Measurements from ENCODE around the gene NACA. TPM values are rescaled to one million over a fixed set of nuclear protein-coding genes. Genes with fewer than 3 reads are reported as not detected.

Gene NACA
- total RNA-seq, 1 experiment from 2014 or later = 896 TPM

GRCh38 chr12:56725723-56726102 lies 614 bp upstream of the NACA start:
- CTCF ChIA-PET = interaction anchor here (0.8 to 0.9 kb wide), 3 partner anchors 30 to 276 kb away, joined by 3 to 4 read pairs (median 3); no protein-coding TSS in a partner anchor
- peak overlapping the region; percentile 92 to 99 for H3K4me3 ChIP-seq (replicated peaks in 1 of 2; ENCODE audit: low read depth in 1 of 2, low read length in 2 of 2)
- peak overlapping the region; percentile 99 for H3K9ac ChIP-seq (ENCODE audit: low read length)
- intact Hi-C loops (cut with micrococcal nuclease) = loop anchor here (2.0 kb wide), 1 partner anchor 37 kb away; the partner anchor contains the start of gene PTGES3
- no peaks in the 10 kb centered on the region for H3K27me3 ChIP-seq (ENCODE audit: insufficient read depth, low read length)
- TSS peak; percentile 96 for BruUV-seq (replicated peaks)
- peaks cover 11 to 41% of the 10 kb centered on the region in 2 experiments; a peak in 3 of 4 replicates for H3K36me3 ChIP-seq (ENCODE audit: control insufficient read depth in 1 of 2, insufficient read depth in 2 of 2, low read length in 2 of 2)
- H2AFZ ChIP-seq (ENCODE audit: low read depth, low read length, poor library complexity, severe bottlenecking) = peak overlapping the region; percentile 36
- DNase-seq (ENCODE audit: low read depth, low spot score) (no peak), ATAC-seq (no peak)
- peaks cover 44% of the 10 kb centered on the region for H3K79me2 ChIP-seq (ENCODE audit: insufficient read depth, low read length)
- POLR2A ChIA-PET = interaction anchor here (0.6 to 1.9 kb wide), 31 partner anchors 7 to 504 kb away, joined by 3 to 31 read pairs (median 4); partner anchors contain the start of genes PTGES3, RNF41 and STAT6
- no peaks in the 10 kb centered on the region for H3K9me2 ChIP-seq (ENCODE audit: insufficient read depth)
- peaks cover 22% of the 10 kb centered on the region; the same call in 1 of the 2 replicates for H4K20me1 ChIP-seq (ENCODE audit: insufficient read depth)
- H3K4me2 ChIP-seq (ENCODE audit: low read length) = peak overlapping the region; percentile 85
- peak overlapping the region; percentile 91 for H3K27ac ChIP-seq (ENCODE audit: low read depth, low read length)
- H3K9me3 ChIP-seq (ENCODE audit: control insufficient read depth in 1 of 2, insufficient read depth in 1 of 2, low read depth in 1 of 2, low read length in 2 of 2) = no peaks in the 10 kb centered on the region
- TF ChIP-seq, protein P1, sequence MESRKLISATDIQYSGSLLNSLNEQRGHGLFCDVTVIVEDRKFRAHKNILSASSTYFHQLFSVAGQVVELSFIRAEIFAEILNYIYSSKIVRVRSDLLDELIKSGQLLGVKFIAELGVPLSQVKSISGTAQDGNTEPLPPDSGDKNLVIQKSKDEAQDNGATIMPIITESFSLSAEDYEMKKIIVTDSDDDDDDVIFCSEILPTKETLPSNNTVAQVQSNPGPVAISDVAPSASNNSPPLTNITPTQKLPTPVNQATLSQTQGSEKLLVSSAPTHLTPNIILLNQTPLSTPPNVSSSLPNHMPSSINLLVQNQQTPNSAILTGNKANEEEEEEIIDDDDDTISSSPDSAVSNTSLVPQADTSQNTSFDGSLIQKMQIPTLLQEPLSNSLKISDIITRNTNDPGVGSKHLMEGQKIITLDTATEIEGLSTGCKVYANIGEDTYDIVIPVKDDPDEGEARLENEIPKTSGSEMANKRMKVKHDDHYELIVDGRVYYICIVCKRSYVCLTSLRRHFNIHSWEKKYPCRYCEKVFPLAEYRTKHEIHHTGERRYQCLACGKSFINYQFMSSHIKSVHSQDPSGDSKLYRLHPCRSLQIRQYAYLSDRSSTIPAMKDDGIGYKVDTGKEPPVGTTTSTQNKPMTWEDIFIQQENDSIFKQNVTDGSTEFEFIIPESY (IDR thresholded peaks at IDR 0.05; ENCODE audit: extremely low read depth, insufficient replicate concordance, low read length) = no peak
- TF ChIP-seq SP1 (IDR thresholded peaks at IDR 0.05; ENCODE audit: low read depth) = no peak
- no peak for TF ChIP-seq JUND (IDR thresholded peaks at IDR 0.05)
- RAD21 ChIA-PET (ENCODE audit: low non-redundant PET in 1 of 2, low total read pairs in 2 of 2, uncharacterized antibody in 2 of 2, unreplicated experiment in 2 of 2) = no interaction called here
- H3K4me1 ChIP-seq (ENCODE audit: control insufficient read depth in 1 of 2, insufficient read depth in 2 of 2, low read length in 2 of 2) = peaks cover 21 to 42% of the 10 kb centered on the region in 2 experiments; a peak in 3 of 4 replicates

- POLR2A ChIA-PET = interaction anchor here (1.0 to 1.8 kb wide), 4 partner anchors 9 to 86 kb away, joined by 3 to 31 read pairs (median 6); partner anchors contain the start of gene PTGES3
- Histone ChIP-seq H3K9me3 (ENCODE audit: control insufficient read depth in 1 of 2, insufficient read depth in 1 of 2, low read depth in 1 of 2, low read length in 2 of 2) (no peaks in the 10 kb centered on the region), H3K27ac (ENCODE audit: low read depth, low read length) (peak overlapping the region; percentile 91), H3K4me3 (replicated peaks in 1 of 2; ENCODE audit: low read depth in 1 of 2, low read length in 2 of 2) (peak overlapping the region; percentile 92 to 99), H3K4me2 (ENCODE audit: low read length) (peak overlapping the region; percentile 85), H3K79me2 (ENCODE audit: insufficient read depth, low read length) (peaks cover 55% of the 10 kb centered on the region), H2AFZ (ENCODE audit: low read depth, low read length, poor library complexity, severe bottlenecking) (no peak overlapping the region), H3K36me3 (ENCODE audit: control insufficient read depth in 1 of 2, insufficient read depth in 2 of 2, low read length in 2 of 2) (peaks cover 15 to 51% of the 10 kb centered on the region in 2 experiments), H3K9ac (ENCODE audit: low read length) (peak overlapping the region; percentile 99), H3K27me3 (ENCODE audit: insufficient read depth, low read length) (no peaks in the 10 kb centered on the region), H4K20me1 (ENCODE audit: insufficient read depth) (peaks cover 32% of the 10 kb centered on the region; the same call in 1 of the 2 replicates), H3K9me2 (ENCODE audit: insufficient read depth) (no peaks in the 10 kb centered on the region), H3K4me1 (ENCODE audit: control insufficient read depth in 1 of 2, insufficient read depth in 2 of 2, low read length in 2 of 2) (peaks cover 21 to 42% of the 10 kb centered on the region in 2 experiments; a peak in 3 of 4 replicates)
- RAD21 ChIA-PET (ENCODE audit: low non-redundant PET in 1 of 2, low total read pairs in 2 of 2, uncharacterized antibody in 2 of 2, unreplicated experiment in 2 of 2) = no interaction called here
- DNase-seq (ENCODE audit: low read depth, low spot score) (no peak), ATAC-seq (peak; percentile 4; the same call in 1 of the 2 replicates)
- TSS peak; percentile 71 for BruUV-seq (replicated peaks)
- TF ChIP-seq, protein P2, sequence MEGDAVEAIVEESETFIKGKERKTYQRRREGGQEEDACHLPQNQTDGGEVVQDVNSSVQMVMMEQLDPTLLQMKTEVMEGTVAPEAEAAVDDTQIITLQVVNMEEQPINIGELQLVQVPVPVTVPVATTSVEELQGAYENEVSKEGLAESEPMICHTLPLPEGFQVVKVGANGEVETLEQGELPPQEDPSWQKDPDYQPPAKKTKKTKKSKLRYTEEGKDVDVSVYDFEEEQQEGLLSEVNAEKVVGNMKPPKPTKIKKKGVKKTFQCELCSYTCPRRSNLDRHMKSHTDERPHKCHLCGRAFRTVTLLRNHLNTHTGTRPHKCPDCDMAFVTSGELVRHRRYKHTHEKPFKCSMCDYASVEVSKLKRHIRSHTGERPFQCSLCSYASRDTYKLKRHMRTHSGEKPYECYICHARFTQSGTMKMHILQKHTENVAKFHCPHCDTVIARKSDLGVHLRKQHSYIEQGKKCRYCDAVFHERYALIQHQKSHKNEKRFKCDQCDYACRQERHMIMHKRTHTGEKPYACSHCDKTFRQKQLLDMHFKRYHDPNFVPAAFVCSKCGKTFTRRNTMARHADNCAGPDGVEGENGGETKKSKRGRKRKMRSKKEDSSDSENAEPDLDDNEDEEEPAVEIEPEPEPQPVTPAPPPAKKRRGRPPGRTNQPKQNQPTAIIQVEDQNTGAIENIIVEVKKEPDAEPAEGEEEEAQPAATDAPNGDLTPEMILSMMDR (IDR thresholded peaks at IDR 0.05 in 2 of 3, conservative IDR thresholded peaks at IDR 0.05 in 1 of 3; ENCODE audit: borderline replicate concordance in 1 of 3, insufficient read depth in 1 of 3, low read depth in 2 of 3, low read length in 2 of 3) = no peak
- TF ChIP-seq FOSL1 (IDR thresholded peaks at IDR 0.05; ENCODE audit: low read depth) (no peak; the same call in 1 of the 2 replicates), EZH2phosphoT487 (IDR thresholded peaks at IDR 0.05; ENCODE audit: borderline replicate concordance) (no peak), ZNF274 (IDR thresholded peaks at IDR 0.05; ENCODE audit: low read depth, low read length) (no peak)
- TF ChIP-seq, protein P3, sequence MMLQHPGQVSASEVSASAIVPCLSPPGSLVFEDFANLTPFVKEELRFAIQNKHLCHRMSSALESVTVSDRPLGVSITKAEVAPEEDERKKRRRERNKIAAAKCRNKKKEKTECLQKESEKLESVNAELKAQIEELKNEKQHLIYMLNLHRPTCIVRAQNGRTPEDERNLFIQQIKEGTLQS (IDR thresholded peaks at IDR 0.05) = no peak
- intact Hi-C loops (cut with micrococcal nuclease) = loop anchor here (2.0 kb wide), 1 partner anchor 36 kb away; the partner anchor contains the start of gene PTGES3
- CTCF ChIA-PET = no interaction called here
These were observed 463 bp downstream of the NACA start for GRCh38 chr12:56724701-56724971.

Measured in HCT116 (cell line).